ENCODE results near the gene STAT4.

The STAT4 gene

GRCh38 chr2:190981333-190981732 is 169.5 kb downstream of the STAT4 start:
- H3K9me3 ChIP-seq (ENCODE audit: control insufficient read depth, low read length) = no peaks in the 10 kb centered on the region
- no peak overlapping the region for H3K27ac ChIP-seq (ENCODE audit: insufficient read depth, low read length, poor library complexity, severe bottlenecking)
- H3K36me3 ChIP-seq (ENCODE audit: control insufficient read depth, insufficient read depth, low read length) = peaks cover 99% of the 10 kb centered on the region
- H3K4me1 ChIP-seq (ENCODE audit: control insufficient read depth, insufficient read depth, low read length, poor library complexity, severe bottlenecking) = no peaks in the 10 kb centered on the region
- H3K4me3 ChIP-seq (ENCODE audit: insufficient read depth, low read depth, low read length, poor library complexity, severe bottlenecking) = no peak overlapping the region
- no peak for DNase-seq
- no peaks in the 10 kb centered on the region for H3K27me3 ChIP-seq (replicated peaks; ENCODE audit: control insufficient read depth, insufficient read depth, low read length, poor library complexity, severe bottlenecking)

GRCh38 chr2:190980630-190981209 is 170.1 kb downstream of the STAT4 start:
- Histone ChIP-seq H3K9me3 (ENCODE audit: control insufficient read depth, low read length) (no peaks in the 10 kb centered on the region), H3K27ac (ENCODE audit: insufficient read depth, low read length, poor library complexity, severe bottlenecking) (no peak overlapping the region), H3K27me3 (replicated peaks; ENCODE audit: control insufficient read depth, insufficient read depth, low read length, poor library complexity, severe bottlenecking) (no peaks in the 10 kb centered on the region), H3K36me3 (ENCODE audit: control insufficient read depth, insufficient read depth, low read length) (peaks cover 99% of the 10 kb centered on the region), H3K4me3 (ENCODE audit: insufficient read depth, low read depth, low read length, poor library complexity, severe bottlenecking) (no peak overlapping the region), H3K4me1 (ENCODE audit: control insufficient read depth, insufficient read depth, low read length, poor library complexity, severe bottlenecking) (no peaks in the 10 kb centered on the region)
- no peak for DNase-seq

GRCh38 chr2:190979906-190980629 is 170.7 kb downstream of the STAT4 start:
- Histone ChIP-seq H3K9me3 (ENCODE audit: control insufficient read depth, low read length) (no peaks in the 10 kb centered on the region), H3K4me1 (ENCODE audit: control insufficient read depth, insufficient read depth, low read length, poor library complexity, severe bottlenecking) (no peaks in the 10 kb centered on the region), H3K4me3 (ENCODE audit: insufficient read depth, low read depth, low read length, poor library complexity, severe bottlenecking) (no peak overlapping the region), H3K27ac (ENCODE audit: insufficient read depth, low read length, poor library complexity, severe bottlenecking) (no peak overlapping the region), H3K36me3 (ENCODE audit: control insufficient read depth, insufficient read depth, low read length) (peaks cover 99% of the 10 kb centered on the region), H3K27me3 (replicated peaks; ENCODE audit: control insufficient read depth, insufficient read depth, low read length, poor library complexity, severe bottlenecking) (no peaks in the 10 kb centered on the region)
- no peak for DNase-seq
